NCI-H82 treated with DMSO at 0.1 percent for 48 hours (cell line): ENCODE measurements around the gene LDB2.

ENCODE experiments used
- DNase-seq: peaks from one replicate; lab custom pipeline; 2025; ENCODE audit not compliant: unreplicated experiment; lab: John Stamatoyannopoulos, UW

LDB2 gene

DNA sequence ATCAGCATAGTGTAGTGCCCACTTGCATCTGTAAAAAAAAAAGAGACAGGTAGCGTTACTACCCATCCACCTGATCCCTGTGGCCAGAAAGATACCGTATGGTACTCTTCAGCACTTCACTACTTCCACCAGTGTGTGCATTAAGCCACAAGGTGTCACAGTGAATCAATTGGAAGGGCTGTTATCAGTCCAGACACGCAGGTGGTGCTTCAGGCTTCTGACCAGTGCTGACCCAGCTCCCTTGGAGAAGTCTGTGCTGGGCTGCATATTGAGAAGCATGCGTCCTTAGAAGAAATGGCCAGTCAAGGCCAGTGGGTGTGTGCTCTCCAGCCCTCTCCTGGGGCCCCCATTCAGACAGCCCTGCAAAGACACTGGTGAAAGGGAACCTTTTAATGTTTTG lies 10.6 kb downstream of the LDB2 start:
- DNase-seq, result no peak

DNA sequence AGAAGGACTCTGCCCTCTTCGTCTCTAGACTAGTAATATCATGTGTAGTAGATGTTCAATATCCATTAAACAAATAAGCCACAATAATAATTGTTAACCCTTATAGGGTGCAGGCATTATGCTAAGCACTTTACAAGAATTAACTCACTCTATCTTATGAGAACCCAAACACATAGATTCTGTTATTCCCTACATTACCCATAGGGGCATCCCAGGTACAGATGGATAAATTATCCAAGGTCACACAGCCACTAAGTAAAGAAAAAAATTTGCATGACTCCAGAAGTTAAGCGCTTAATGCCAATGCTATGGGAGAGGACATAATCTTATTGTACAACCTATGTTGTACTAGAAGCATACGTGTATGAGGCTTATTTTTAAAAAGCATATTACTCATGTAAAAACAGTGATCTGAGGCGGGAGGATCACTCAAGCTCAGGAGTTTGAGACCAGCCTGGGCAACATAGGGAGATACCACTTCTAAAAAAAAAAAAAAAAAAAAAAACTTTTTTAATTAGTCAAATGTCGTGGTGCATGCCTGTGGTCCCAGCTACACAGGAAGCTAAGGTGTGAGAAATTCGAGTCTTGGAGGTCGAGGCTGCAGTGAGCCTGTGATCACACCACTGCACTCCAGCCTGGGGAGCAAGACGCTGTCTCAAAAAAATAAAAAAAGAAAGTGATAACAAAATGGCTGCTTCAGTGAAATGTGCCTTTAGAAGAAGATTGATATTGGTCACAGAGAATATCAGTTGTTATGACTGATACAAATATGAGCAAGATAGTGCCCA lies 13.6 kb downstream of the LDB2 start:
- no peak for DNase-seq

DNA sequence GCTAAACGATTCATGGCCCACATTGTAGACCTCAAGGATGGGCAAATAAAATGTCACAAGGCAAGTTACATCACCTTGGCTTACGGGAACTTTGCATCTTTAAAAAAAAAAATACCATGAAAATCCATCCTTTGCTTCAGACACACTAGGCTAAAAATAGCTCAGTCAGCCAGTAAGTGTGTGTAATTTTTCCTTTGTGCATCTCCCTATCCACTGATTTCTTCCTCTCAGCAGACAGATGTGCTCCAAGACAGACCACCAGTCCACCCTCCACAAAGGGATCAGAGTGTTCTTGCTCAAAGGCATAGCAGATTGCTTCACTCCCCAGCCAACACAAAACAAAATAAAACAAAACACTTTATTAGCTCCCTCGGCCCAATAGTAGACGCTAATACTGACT lies 14.6 kb downstream of the LDB2 start:
- DNase-seq, result no peak

DNA sequence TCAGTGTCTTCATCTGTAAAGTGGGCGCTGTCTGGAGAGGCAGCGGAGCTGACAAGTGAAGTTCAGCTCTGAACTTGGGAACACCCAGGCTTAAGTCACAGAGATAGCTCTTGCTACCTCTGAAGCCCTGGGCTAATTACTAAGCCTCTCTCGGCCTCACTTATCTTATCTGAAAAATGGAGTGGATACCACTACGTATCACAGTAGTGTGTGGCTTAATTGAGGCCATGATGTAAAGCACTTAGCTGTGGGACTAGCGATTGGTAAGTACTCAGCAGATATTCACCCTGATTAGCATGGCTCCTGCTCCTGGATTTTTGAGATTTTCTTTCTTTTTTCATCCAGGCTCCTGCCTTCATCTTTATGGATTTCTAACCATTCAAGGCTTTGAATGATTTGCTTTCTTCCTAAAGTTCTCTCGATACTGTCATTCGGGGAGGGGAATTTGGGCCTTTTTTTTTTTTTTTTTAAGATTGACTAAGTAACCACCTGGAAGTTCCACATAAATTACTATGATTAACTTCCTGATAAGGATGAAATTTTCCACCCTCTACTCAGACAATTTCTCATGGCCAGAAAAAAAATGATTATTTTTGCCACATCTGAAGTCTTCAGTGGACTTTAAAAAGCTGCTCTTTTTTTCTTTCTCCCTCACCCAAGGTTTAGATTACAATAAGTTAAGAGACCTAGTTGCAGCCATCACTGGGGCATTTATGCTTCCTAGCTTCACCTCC lies 17.1 kb downstream of the LDB2 start:
- DNase-seq, result no peak

DNA sequence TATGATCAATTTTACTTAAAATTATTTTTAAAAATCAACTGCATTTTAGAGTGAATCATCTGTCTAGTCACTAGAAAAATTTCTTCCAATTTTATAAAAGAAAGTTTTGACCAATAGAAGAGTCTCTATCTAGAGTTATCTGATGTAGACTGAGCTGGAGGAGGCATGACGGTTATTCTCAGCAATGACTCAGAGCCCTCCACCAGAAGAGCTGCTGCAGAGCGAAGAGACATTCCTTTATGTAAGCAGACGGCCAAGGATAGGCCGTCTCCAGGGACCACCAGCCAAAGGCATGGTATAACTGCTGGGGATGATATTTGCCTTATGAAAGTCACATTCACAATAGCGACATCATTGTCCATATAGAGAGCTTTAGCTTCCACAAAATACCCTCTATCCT lies 23.0 kb downstream of the LDB2 start:
- no peak for DNase-seq

DNA sequence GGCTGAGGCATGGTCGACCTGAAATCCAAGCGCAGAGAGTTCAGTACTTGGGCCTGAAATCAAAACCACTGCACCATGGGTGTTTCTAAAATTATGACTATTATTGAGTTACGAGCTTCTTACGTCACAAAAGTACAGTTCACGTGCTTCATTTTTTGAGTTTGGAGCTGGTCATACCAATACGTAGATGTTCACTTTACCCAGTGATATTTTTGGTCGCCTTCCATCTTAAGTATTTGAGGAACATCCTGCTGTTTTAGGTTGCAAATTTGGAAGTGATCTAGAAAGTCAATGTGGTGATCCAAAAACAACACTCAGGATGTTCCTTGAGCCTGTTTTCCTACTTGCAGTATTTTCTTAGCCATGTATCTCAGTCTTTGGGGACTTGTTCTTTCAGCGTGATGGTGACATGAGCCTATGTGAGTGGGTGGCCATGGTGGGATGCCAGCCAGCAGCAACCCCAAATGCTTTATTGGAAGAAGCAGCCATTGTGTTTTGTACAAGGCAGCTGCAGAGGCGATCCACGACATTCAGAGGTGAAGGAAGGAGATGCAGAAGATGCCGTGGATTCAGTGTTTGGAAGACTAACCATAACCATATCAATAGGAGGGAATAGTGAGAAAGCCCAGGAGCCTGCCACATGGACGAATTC lies 28.7 kb downstream of the LDB2 start:
- no peak for DNase-seq

DNA sequence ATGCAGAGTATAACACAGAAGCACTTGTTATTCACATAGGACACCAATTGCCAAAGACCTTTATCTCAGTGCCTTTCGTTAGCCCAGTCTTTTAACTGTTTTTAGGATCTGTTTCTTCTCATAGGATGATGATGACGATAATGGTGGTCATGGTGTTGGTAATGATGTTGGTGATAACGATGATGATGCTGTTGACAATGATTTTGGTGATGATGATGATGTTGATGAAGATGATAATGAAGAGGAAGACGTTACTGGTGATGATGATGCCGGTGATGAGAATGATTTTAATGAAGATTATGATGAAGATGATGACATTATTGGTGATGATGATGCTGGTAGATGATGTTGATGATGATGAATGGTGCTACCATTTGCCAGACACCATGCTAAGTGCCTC lies 29.8 kb downstream of the LDB2 start:
- DNase-seq, result no peak

DNA sequence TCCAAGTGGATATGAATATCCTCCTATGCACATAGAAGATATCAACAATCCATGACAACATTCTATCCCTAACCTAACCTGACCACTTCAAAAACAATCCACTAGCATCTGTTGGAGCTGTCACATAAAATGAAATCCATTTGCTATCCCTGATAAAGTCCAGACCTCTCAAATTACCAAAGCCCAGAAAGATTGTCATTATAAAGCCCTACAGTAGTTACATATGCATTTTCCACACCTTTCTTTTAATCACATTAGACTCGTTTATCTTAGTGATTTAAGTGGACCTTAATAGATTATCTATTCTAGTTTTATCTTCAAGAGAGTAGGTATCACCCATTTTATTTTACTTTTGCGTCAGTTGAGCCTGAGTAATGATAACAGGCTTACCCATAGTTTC lies 30.6 kb downstream of the LDB2 start:
- DNase-seq, result no peak

DNA sequence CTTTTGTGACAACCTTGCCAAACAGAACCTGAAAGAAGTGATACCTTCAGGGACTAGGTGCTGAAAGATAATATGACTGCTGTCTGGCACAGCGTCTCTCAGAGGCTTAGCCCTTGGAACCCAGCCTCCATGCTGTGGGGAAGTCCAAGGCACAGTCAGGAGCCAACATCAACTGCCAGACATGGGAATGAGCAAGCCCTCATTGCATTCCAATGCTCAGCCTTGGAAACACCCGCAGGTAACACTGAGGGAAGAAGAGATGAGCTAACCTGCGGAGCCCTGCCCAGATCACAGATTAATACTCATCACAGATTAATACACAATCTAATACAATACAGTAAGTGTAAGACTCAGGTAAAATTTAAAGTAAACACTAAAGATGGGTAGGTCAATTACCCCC lies 31.5 kb downstream of the LDB2 start:
- DNase-seq, result no peak

DNA sequence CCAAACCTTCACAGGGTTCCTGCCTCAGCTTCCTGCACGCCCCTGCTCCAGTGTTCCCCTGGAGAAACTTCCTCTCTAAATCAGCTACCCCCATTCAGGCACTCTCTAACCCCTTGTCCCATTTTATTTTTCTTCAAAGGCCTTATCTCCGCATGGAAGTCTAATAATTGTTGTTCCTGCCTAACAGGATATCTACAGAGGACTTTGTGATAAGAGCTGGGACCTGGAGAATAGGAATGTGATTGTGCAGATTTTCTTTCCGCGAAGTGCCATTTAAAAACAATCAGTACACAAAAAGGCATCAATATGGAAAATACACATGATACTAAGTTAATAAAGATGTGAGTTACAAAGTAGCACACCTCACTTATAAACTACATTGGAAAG lies 32.6 kb downstream of the LDB2 start:
- DNase-seq, result no peak

DNA sequence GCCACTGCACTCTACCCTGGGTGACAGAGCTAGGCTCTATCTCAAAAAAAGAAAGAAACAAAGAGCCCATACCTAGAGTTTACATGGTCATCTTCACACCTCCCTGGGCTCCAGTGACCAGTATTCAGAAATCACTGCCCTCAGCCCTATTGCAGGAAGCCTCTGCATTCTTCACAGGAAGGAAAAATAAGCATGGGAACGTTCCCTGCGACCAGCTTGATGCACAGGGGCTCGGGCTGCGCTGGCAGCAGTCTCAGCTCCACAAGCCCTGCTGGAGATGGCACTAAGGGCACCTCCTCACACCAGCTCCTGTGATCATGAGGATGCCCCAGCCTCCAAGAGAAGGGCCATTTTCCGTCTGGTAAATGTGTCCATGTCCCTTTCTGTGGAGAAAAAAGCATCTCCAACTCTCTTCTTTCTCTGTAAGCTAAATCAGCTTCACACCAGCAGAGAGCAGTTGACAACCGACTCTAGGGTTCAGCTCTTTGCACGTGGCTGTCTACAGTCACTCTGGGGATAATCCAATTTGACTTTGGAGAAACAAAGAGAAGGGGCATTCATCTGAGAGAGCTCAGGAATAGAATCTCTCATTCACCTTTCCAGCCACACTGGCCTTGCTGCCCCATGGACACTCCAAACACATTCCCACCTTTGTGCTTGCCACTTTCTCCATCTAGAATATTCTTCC lies 33.1 kb downstream of the LDB2 start:
- no peak for DNase-seq

DNA sequence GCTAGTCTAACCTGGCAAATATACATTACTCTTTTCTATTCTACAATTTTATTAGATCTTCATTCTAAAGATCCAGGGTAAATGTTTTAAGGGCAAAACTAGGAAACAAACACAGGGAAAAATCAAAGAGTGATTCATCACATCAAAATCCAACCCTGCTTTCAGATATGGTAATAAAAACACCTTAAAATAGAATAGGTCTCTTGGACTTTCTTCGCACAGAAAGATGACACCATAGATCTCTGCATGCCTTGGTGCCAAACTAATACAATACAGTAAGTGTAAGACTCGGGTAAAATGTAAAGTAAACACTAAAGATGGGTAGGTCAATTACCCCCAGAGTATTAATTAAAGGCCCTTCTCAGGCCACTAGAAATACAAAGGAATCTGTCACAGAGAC lies 34.2 kb downstream of the LDB2 start:
- DNase-seq, result no peak

DNA sequence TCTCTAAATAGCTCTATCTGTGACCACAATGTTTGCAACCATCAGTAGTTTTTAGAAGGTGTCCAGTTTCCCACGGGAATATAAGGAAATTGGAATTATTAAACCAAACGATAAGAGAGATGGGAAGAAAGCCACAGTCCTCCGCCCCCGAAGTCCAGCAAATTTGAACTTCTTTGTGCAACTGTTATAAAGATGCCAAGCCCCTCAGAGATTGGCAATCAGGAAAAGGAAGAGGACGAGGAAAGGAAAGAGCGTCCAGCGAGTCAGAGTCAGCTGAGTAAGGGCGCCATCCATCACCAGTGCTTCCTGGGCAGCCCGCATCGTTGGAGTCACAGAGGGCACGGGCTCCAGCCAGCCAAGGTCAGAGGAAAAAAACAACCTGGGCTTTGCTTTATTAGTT lies 35.7 kb downstream of the LDB2 start:
- no peak for DNase-seq

DNA sequence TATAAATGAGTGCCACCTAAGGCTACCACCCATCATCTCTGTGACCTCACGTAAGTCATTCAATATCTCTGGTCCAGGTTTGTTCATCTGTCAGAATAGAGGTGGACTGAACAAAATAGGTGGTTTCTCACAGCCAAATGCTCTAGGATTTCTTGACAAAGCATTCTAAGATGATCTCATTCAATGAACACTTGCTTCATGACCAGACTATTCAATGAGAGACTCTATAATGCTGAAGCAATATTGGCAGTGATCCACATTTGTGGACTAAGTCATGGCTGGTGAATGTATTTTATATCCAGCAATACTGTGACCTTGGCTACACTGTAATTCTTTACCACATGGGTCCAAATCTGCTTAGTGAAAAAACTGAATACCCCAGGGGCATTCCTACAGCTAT lies 37.9 kb downstream of the LDB2 start:
- DNase-seq, result no peak

DNA sequence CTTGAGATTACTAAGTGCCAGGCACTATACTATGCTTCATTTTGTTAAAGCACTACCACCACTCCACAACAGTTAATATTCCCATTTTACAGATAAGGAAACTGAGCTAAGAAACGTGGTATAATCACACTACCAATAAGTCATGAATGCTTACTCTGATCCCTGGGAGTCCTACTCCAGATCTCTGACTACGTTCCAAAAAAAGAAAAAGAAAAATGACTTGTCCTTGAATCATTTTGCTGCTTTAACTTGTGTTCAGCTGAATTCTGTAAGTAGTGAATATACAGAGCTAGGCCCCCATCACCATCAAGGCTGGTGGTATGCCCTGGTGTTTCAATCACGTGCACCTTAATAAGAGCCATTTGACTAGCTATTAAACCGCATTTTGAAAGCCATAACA lies 39.4 kb downstream of the LDB2 start:
- no peak for DNase-seq

DNA sequence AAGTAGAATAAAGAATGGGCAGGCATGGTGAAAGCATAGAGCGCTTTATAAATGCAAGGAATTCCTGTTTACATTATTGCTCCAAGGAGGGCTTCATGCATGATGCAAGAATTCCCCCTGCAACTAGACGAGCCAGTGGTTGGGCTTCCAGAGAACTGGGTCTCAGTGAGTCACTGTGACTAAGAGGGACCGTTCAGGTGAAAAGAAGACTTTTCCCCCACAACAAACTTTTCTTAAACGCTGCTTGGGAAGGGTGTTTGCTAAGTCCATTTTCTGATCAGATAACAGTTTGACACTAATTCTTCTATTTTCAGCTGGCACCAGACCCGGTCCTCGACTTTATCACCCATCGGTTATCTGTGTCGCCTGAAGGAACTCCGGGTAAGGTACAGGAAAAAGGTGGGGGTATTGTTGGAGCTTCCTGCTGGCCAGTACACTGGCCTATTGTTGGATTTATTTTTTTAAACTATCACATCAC lies 40.1 kb downstream of the LDB2 start:
- DNase-seq, result no peak

DNA sequence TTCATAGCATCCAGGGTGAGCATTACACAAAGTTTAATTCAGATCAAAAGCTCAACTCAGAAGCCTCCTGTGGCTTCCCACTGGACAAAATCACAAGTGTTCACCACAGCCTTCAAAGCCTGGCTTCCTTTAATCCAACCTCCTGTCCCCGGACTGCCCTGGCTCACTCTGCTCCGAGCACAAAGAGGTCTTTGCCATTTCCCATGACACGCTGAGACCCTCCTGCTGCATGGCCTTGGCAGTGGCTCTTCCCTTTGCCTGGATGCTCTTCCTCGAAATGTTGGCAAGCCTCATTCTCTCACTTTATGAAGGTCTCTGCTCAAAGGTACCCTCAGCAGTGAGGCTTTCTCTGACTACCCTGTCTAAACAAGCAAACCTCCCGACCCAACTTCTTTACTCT lies 41.0 kb downstream of the LDB2 start:
- DNase-seq, result no peak

DNA sequence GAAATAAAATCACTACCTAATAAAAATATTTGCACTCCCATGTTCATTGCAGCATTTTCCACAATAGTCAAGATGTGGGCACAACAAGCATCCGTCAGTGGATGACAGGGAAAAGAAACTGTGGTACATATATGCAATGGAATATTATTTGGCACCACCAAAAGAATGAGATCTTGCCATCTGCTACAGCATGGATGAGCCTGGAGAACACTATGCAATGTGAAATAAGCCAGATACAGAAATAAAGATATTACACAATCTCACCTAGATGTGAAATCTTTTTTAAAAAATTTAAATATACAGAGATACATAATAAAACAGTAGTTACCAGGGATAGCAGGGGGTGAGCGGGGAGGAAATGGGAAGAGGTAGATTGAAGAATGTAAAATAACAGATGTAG lies 44.8 kb downstream of the LDB2 start:
- no peak for DNase-seq

DNA sequence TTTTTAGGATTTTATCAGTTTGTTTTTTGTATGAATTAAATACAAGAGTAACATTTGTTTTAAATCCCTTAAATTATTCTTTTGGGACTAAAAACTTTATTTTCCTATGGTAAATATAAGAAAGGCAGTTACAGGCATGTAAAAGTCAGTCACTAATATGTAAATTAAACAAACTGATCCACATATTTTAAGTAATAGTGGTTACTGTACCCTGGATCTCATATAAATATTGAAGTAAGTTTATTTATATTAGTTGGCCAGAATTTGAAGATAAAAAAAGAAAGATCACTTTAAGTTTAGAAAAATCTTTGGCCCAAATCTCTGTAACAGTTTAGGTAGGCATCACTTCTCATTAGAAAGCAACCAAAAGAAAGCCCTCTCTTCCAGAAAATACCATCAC lies 45.8 kb downstream of the LDB2 start:
- no peak for DNase-seq

DNA sequence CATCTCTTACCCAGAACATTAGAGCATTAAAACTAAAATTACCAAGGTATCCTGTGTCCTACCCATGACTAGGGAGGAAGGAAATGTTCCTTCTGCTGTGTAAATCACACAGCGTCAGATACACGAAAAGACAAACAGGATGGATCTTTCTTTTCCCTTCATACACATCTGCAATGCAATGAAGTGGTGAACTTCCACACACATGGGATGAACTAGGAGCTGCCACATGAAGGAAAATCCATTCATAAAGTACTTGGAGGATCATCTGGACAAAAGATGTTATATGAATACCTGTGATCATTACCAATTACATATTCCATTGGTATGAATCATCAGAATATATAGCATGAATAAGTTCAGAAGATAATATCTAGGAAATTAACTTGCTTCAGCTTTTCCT lies 46.2 kb downstream of the LDB2 start:
- DNase-seq, result no peak

DNA sequence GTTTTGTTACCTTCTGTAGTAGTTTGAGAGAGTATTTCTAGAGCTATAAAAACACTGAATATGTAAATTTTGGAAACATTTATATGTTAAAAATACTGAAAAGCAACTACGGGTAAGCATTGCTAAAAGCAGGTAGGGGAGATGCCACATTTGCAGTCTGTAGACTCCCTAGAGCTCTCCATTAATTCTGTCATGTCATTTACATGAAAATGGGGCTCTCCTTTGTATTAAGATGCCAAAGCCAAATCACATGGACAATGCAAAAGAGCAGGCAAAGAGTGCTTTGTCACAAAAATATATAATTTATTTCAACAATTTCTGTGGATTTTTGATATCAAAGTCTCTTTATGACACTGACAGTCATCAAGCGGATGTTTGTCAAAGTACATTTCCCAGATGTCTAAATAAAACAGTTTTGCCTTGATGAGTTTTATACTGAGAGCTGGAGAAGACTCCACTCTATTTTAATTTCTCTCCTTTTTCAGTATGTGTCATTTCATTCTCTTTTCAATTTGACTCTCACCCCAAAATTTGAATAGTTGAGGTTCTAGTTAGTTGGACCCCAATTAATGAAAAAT lies 51.8 kb downstream of the LDB2 start:
- DNase-seq, result no peak
